ENCODE results near the gene CLDN9. TPM values are rescaled to one million over a fixed set of nuclear protein-coding genes. Genes with fewer than 3 reads are reported as not detected.

The CLDN9 gene
- total RNA-seq, 1 donor from 2014 or later = not detected

DNA sequence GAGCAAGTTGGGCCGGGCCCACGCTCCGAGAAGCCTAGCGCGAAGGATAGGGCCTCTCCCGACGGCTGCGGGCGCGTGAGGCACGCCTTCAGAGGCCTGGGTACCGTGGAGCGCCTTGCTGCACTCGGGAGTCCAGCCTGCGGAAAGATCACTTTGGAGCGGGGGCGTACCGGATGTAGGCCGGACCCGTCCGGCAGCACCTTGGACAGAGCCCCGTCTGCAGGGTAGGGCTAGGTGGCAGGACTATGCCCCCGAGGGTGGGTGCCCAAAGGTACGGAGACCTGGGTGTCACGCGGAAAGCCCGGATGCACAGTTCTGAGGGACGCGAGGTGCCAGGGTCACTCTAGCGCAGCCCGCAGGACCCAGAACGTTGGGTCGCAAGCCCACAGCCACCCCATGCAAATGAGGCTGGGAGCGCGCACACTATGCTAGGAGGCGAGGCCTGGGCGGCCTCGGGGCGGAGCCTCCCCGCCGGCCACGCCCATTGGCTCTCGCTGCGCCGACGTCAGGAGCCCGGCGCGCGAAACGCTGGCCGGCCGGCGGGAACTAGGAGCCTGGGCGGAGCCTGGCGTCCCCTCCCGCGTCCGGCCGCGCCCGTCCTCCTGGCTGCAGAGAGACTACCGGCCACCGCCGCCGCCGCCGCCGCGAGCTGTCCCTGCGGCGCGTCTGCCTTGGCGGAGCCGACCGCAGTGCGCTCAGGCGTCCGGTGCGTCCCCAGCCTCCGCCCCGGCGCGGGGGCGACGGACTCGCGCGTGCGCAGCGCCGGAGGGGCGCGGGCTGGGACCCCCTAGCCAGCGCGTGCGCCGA lies 43.8 kb upstream of the CLDN9 start, which contains the start of gene PAQR4:
PAQR4 (plus strand) TSS at position 611 of the 807 bp plus-strand sequence. CDS start 327 bp downstream, outside the sequence.
- DNase-seq (ENCODE audit: low spot score) = no peak
- Mint-ChIP-seq H3K9me3 (ENCODE audit: low read depth) (no peaks in the 10 kb centered on the region), H3K36me3 (ENCODE audit: low read depth) (no peaks in the 10 kb centered on the region), H3K27ac (ENCODE audit: unreplicated experiment) (no peak within 1 kb of the TSS), H3K4me1 (ENCODE audit: low read depth) (peaks cover 16% of the 10 kb centered on the region), H3K4me3 (ENCODE audit: unreplicated experiment) (peak within 1 kb of the TSS; percentile 66), H3K27me3 (ENCODE audit: low read depth) (peaks cover 3% of the 10 kb centered on the region)
- TF ChIP-seq, protein P1, sequence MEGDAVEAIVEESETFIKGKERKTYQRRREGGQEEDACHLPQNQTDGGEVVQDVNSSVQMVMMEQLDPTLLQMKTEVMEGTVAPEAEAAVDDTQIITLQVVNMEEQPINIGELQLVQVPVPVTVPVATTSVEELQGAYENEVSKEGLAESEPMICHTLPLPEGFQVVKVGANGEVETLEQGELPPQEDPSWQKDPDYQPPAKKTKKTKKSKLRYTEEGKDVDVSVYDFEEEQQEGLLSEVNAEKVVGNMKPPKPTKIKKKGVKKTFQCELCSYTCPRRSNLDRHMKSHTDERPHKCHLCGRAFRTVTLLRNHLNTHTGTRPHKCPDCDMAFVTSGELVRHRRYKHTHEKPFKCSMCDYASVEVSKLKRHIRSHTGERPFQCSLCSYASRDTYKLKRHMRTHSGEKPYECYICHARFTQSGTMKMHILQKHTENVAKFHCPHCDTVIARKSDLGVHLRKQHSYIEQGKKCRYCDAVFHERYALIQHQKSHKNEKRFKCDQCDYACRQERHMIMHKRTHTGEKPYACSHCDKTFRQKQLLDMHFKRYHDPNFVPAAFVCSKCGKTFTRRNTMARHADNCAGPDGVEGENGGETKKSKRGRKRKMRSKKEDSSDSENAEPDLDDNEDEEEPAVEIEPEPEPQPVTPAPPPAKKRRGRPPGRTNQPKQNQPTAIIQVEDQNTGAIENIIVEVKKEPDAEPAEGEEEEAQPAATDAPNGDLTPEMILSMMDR (IDR thresholded peaks at IDR 0.05) = no peak

DNA sequence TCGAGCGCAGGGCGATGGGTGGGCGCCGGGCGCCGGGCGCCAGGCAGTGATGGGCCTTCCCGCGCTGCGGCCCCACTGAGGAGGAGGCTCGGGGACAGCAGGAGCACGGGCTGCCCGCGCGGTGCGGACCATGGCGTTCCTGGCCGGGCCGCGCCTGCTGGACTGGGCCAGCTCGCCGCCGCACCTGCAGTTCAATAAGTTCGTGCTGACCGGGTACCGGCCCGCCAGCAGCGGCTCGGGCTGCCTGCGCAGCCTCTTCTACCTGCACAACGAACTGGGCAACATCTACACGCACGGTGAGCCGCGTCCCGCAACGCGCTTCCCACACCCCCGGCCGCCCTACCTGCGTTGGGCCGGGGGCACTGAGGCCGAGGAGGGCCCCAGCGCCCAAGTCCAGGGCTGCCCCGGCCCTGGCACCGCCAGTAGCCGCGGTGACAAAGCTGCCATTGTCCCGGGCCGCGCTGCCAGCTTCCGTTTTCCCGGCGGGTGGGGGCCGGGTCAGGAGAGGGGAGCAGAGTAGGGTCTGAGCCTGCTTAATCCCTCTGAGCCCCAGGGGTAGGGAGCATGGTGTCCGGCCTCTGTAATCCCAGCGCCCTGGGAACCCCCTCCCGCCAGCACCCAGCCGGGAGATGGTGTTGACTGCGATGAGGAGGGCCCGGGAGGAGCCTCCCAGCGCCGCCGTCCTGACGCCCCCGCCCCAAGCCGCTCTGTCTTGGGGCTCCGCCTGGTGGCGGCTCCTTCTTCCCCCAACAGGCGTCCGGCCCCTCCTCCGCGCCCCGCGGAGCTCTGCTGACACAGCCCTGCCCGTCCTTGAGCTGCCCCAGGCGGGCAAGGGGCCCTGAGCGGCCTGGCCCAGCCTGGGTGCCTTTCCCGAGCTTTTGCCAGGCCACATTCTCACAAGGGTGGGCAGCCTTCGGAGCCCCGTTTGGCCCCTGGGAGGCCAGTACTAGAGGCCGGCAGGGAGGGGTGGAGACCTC lies 42.9 kb upstream of the CLDN9 start:
- H3K9me3 Mint-ChIP-seq (ENCODE audit: low read depth) = no peaks in the 10 kb centered on the region
- no peaks in the 10 kb centered on the region for H3K27me3 Mint-ChIP-seq (ENCODE audit: low read depth)
- peak overlapping the region; percentile 59 for H3K4me3 Mint-ChIP-seq (ENCODE audit: unreplicated experiment)
- peaks cover 13% of the 10 kb centered on the region for H3K4me1 Mint-ChIP-seq (ENCODE audit: low read depth)
- TF ChIP-seq, protein P1 (IDR thresholded peaks at IDR 0.05) = peak; percentile 76
- no peak for DNase-seq (ENCODE audit: low spot score)
- no peak overlapping the region for H3K27ac Mint-ChIP-seq (ENCODE audit: unreplicated experiment)
- H3K36me3 Mint-ChIP-seq (ENCODE audit: low read depth) = no peaks in the 10 kb centered on the region

DNA sequence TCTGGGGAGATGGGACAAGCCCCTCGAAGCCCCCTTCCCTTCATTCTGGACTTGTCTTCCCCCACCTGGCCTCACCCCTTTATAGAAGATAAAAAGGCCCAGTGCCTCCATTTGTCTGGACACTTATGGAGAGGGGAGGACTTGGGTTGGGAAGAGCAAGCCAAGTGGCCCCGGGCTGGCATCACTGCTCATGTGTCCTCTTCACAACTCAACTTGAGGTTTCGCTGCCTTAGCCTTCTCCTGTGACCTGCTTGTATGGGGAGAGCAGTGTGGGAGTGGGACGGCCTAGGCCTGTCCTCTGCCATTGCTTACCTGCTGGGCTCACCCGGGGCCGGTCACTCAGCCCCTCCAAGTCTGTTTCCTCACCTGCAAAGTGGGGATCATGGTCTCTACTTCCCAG lies 42.2 kb upstream of the CLDN9 start:
- Mint-ChIP-seq H3K9me3 (ENCODE audit: low read depth) (no peaks in the 10 kb centered on the region), H3K27ac (ENCODE audit: unreplicated experiment) (no peak overlapping the region), H3K4me3 (ENCODE audit: unreplicated experiment) (peak overlapping the region; percentile 59), H3K4me1 (ENCODE audit: low read depth) (peaks cover 13% of the 10 kb centered on the region), H3K36me3 (ENCODE audit: low read depth) (no peaks in the 10 kb centered on the region), H3K27me3 (ENCODE audit: low read depth) (no peaks in the 10 kb centered on the region)
- TF ChIP-seq, protein P1 (IDR thresholded peaks at IDR 0.05) = no peak
- DNase-seq (ENCODE audit: low spot score) = no peak

DNA sequence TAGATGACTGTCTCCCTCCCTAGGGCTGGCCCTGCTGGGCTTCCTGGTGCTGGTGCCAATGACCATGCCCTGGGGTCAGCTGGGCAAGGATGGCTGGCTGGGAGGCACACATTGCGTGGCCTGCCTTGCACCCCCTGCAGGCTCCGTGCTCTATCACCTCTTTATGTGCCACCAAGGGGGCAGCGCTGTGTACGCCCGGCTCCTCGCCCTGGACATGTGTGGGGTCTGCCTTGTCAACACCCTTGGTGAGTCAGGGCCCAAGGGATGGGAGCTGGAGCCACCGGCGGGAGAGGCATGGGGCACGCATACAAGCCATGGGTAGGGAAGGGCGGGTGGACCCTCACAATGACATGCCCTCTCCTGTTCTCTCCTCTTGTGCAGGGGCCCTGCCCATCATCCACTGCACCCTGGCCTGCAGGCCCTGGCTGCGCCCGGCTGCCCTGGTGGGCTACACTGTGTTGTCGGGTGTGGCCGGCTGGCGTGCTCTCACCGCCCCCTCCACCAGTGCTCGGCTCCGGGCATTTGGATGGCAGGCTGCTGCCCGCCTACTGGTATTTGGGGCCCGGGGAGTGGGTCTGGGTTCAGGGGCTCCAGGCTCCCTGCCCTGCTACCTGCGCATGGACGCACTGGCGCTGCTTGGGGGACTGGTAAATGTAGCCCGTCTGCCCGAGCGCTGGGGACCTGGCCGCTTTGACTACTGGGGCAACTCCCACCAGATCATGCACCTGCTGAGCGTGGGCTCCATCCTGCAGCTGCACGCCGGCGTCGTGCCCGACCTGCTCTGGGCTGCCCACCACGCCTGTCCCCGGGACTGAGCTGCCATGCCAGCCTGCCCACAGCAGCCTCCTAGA lies 41.4 kb upstream of the CLDN9 start:
- TF ChIP-seq, protein P1 (IDR thresholded peaks at IDR 0.05) = no peak
- DNase-seq (ENCODE audit: low spot score) = no peak
- Mint-ChIP-seq H3K4me3 (ENCODE audit: unreplicated experiment) (no peak overlapping the region), H3K36me3 (ENCODE audit: low read depth) (no peaks in the 10 kb centered on the region), H3K4me1 (ENCODE audit: low read depth) (peaks cover 13% of the 10 kb centered on the region), H3K9me3 (ENCODE audit: low read depth) (no peaks in the 10 kb centered on the region), H3K27me3 (ENCODE audit: low read depth) (no peaks in the 10 kb centered on the region), H3K27ac (ENCODE audit: unreplicated experiment) (no peak overlapping the region)
